ENCODE data around the gene PDE4D.

DNA sequence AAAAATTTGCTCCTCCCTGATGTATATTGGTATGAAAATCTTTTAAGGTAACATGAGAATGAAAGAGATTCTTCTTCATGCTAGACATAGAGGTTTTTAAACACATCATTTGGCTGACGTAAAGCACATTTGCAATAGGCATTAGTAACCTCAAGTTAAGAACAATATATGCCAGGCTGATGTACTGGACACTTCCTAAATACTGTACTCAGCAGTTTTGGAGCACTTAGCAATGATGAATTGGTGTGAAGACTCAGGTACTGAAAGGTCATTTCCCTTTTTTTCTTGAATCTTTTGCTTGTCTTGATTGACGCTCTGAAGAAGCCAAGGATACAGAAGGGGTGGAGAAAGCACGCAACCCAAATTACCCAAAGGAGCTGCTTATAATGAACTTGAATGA lies 322.5 kb downstream of the PDE4D start:
- TF ChIP-seq ZNF274 (IDR thresholded peaks at IDR 0.05; ENCODE audit: low read depth, low read length): no peak
- TF ChIP-seq YY1 (IDR thresholded peaks at IDR 0.05; ENCODE audit: insufficient read depth, insufficient read length): no peak
- TF ChIP-seq SUZ12 (IDR thresholded peaks at IDR 0.05; ENCODE audit: extremely low read depth, insufficient read depth, insufficient read length): no peak

All from NT2/D1 (cell line).